ENCODE measurements around the gene SPATC1L. TPM values are rescaled to one million over a fixed set of nuclear protein-coding genes. Genes with fewer than 3 reads are reported as not detected.
"Not testable (repeated sequence)": the region's sequence is repeated elsewhere in the genome, so short reads cannot be mapped to it uniquely, and the experiment has no call there.

SPATC1L gene
- polyA plus RNA-seq, 1 donor from 2014 or later: 15.0 TPM

GRCh38 chr21:46208761-46209721 lies 24.8 kb upstream of the SPATC1L start:
- Mint-ChIP-seq H3K36me3 (peaks cover 1% of the 10 kb centered on the region), H3K4me1 (no peaks in the 10 kb centered on the region), H3K27me3 (no peaks in the 10 kb centered on the region), H3K4me3 (no peak overlapping the region), H3K9me3 (no peaks in the 10 kb centered on the region), H3K27ac (no peak overlapping the region)

- Mint-ChIP-seq H3K4me3 (no peak overlapping the region), H3K9me3 (no peaks in the 10 kb centered on the region), H3K36me3 (peaks cover 1% of the 10 kb centered on the region), H3K27me3 (no peaks in the 10 kb centered on the region), H3K4me1 (no peaks in the 10 kb centered on the region), H3K27ac (peak overlapping the region in 1 of 3 donors; percentile 3)
Observed at GRCh38 chr21:46207920-46208591, 23.8 kb upstream of the SPATC1L start.

GRCh38 chr21:46207006-46207919 lies 23.0 kb upstream of the SPATC1L start:
- Mint-ChIP-seq H3K4me3 (no peak overlapping the region), H3K9me3 (no peaks in the 10 kb centered on the region), H3K27ac (peak overlapping the region in 1 of 3 donors; percentile 3), H3K36me3 (peaks cover 1% of the 10 kb centered on the region), H3K4me1 (no peaks in the 10 kb centered on the region), H3K27me3 (no peaks in the 10 kb centered on the region)

GRCh38 chr21:46206163-46207005 lies 22.1 kb upstream of the SPATC1L start:
- H3K9me3 Mint-ChIP-seq: no peaks in the 10 kb centered on the region
- no peaks in the 10 kb centered on the region for H3K27me3 Mint-ChIP-seq
- H3K4me3 Mint-ChIP-seq: no peak overlapping the region
- peaks cover 1% of the 10 kb centered on the region for H3K36me3 Mint-ChIP-seq
- H3K27ac Mint-ChIP-seq: no peak overlapping the region
- no peaks in the 10 kb centered on the region for H3K4me1 Mint-ChIP-seq

GRCh38 chr21:46205766-46206162 lies 21.5 kb upstream of the SPATC1L start:
- no peaks in the 10 kb centered on the region for H3K9me3 Mint-ChIP-seq
- H3K4me3 Mint-ChIP-seq: no peak overlapping the region
- H3K36me3 Mint-ChIP-seq: peaks cover 1% of the 10 kb centered on the region
- H3K27ac Mint-ChIP-seq: no peak overlapping the region
- H3K27me3 Mint-ChIP-seq: no peaks in the 10 kb centered on the region
- no peaks in the 10 kb centered on the region for H3K4me1 Mint-ChIP-seq

GRCh38 chr21:46205166-46205565 lies 20.9 kb upstream of the SPATC1L start:
- H3K27me3 Mint-ChIP-seq: no peaks in the 10 kb centered on the region
- no peaks in the 10 kb centered on the region for H3K4me1 Mint-ChIP-seq
- no peak overlapping the region for H3K4me3 Mint-ChIP-seq
- H3K9me3 Mint-ChIP-seq: no peaks in the 10 kb centered on the region
- H3K27ac Mint-ChIP-seq: no peak overlapping the region
- peaks cover 1% of the 10 kb centered on the region for H3K36me3 Mint-ChIP-seq

GRCh38 chr21:46203203-46203600 lies 18.9 kb upstream of the SPATC1L start:
- H3K27ac Mint-ChIP-seq: peak overlapping the region in 1 of 3 donors; percentile 53
- peaks cover 12% of the 10 kb centered on the region for H3K36me3 Mint-ChIP-seq
- peaks cover 0 to 4% (median 0%) of the 10 kb centered on the region in 3 donors for H3K4me1 Mint-ChIP-seq
- H3K4me3 Mint-ChIP-seq: no peak overlapping the region
- H3K9me3 Mint-ChIP-seq: peaks cover 0 to 4% (median 0%) of the 10 kb centered on the region in 3 donors
- no peaks in the 10 kb centered on the region for H3K27me3 Mint-ChIP-seq

- peaks cover 0 to 4% (median 0%) of the 10 kb centered on the region in 3 donors for H3K9me3 Mint-ChIP-seq
- H3K4me3 Mint-ChIP-seq: no peak overlapping the region
- H3K4me1 Mint-ChIP-seq: peaks cover 0 to 4% (median 0%) of the 10 kb centered on the region in 3 donors
- H3K27ac Mint-ChIP-seq: peak overlapping the region in 1 of 3 donors; percentile 53
- peaks cover 12% of the 10 kb centered on the region for H3K36me3 Mint-ChIP-seq
- H3K27me3 Mint-ChIP-seq: no peaks in the 10 kb centered on the region
Observed at GRCh38 chr21:46202592-46203202, 18.4 kb upstream of the SPATC1L start.

GRCh38 chr21:46200877-46201803 lies 16.9 kb upstream of the SPATC1L start:
- not testable (repeated sequence) for H3K4me1 Mint-ChIP-seq, H3K27me3 Mint-ChIP-seq, H3K27ac Mint-ChIP-seq, H3K9me3 Mint-ChIP-seq, H3K4me3 Mint-ChIP-seq
- peaks cover 17% of the 10 kb centered on the region for H3K36me3 Mint-ChIP-seq

GRCh38 chr21:46199436-46200373 lies 15.4 kb upstream of the SPATC1L start:
- peaks cover 0 to 4% (median 0%) of the 10 kb centered on the region in 3 donors for H3K9me3 Mint-ChIP-seq
- no peak overlapping the region for H3K27ac Mint-ChIP-seq
- H3K4me3 Mint-ChIP-seq: no peak overlapping the region
- H3K36me3 Mint-ChIP-seq: peaks cover 15% of the 10 kb centered on the region
- peaks cover 0 to 4% (median 0%) of the 10 kb centered on the region in 3 donors for H3K4me1 Mint-ChIP-seq
- no peaks in the 10 kb centered on the region for H3K27me3 Mint-ChIP-seq

- Mint-ChIP-seq H3K4me3 (no peak overlapping the region), H3K4me1 (peaks cover 0 to 4% (median 0%) of the 10 kb centered on the region in 3 donors), H3K27me3 (no peaks in the 10 kb centered on the region), H3K36me3 (peaks cover 15% of the 10 kb centered on the region), H3K27ac (no peak overlapping the region), H3K9me3 (peaks cover 0 to 4% (median 0%) of the 10 kb centered on the region in 3 donors)
Observed at GRCh38 chr21:46196733-46197132, 12.5 kb upstream of the SPATC1L start.

Measured in IgD-negative memory B cell (primary cell).